T-helper 1 cell treated with Interleukin-12 subunit alpha and Interleukin-12 subunit beta and Interleukin-4 antibody, amounts not matched to agents 30 ng/mL and 1 ng/mL, for 36 hours (primary cell): ENCODE measurements around the gene SKAP1. TPM values are rescaled to one million over a fixed set of nuclear protein-coding genes. Genes with fewer than 3 reads are reported as not detected.

Experiments used
- intact Hi-C: fragments of 100-400 bp; cut with micrococcal nuclease; formaldehyde crosslinking; loops from one replicate; pipeline ENCODE4 v1.15.1; 2024
- total RNA-seq: library from RNA; stranded (reverse); gene quantifications from 2 replicates; pipeline ENCODE4 v1.2.3, GENCODE V29; 2022

SKAP1 gene
- total RNA-seq: 83.4 and 84.4 TPM in 2 replicates

- intact Hi-C loops: loop anchor here (1.0 to 5.0 kb wide), 4 partner anchors 11 to 383 kb away; partner anchors contain the start of genes HOXB4 and NFE2L1
These were observed at the start of gene SKAP1 for GRCh38 chr17:48429638-48430586. SKAP1 (minus strand) TSS chr17:48430214.

GRCh38 chr17:48479014-48479402 is 49.0 kb upstream of the SKAP1 start:
- intact Hi-C loops: no loop called here

GRCh38 chr17:48478224-48479013 is 48.4 kb upstream of the SKAP1 start:
- intact Hi-C loops: no loop called here

- intact Hi-C loops: no loop called here
These were observed 47.2 kb upstream of the SKAP1 start for GRCh38 chr17:48477221-48477620.

- intact Hi-C loops: no loop called here
These were observed 42.6 kb upstream of the SKAP1 start for GRCh38 chr17:48472411-48473281.

GRCh38 chr17:48471817-48472410 is 41.9 kb upstream of the SKAP1 start:
- intact Hi-C loops: no loop called here

- intact Hi-C loops: no loop called here
These were observed 40.5 kb upstream of the SKAP1 start for GRCh38 chr17:48470388-48471034.

GRCh38 chr17:48469227-48469626 is 39.2 kb upstream of the SKAP1 start:
- intact Hi-C loops: no loop called here

- intact Hi-C loops: no loop called here
These were observed 38.3 kb upstream of the SKAP1 start for GRCh38 chr17:48468299-48468698.

GRCh38 chr17:48465884-48466283 is 35.9 kb upstream of the SKAP1 start:
- intact Hi-C loops: no loop called here

GRCh38 chr17:48463526-48463925 is 33.5 kb upstream of the SKAP1 start:
- intact Hi-C loops: no loop called here

- intact Hi-C loops: no loop called here
These were observed 32.9 kb upstream of the SKAP1 start for GRCh38 chr17:48462946-48463345.

GRCh38 chr17:48460052-48460451 is 30.0 kb upstream of the SKAP1 start:
- intact Hi-C loops: no loop called here

- intact Hi-C loops: loop anchor here (10.0 kb wide), 1 partner anchor 376 kb away; the partner anchor contains the start of gene CALCOCO2
These were observed 29.2 kb upstream of the SKAP1 start for GRCh38 chr17:48459070-48459844.

GRCh38 chr17:48457080-48457836 is 27.2 kb upstream of the SKAP1 start:
- intact Hi-C loops: loop anchor here (1.0 to 10.0 kb wide), 5 partner anchors 30 to 378 kb away; partner anchors contain the start of gene CALCOCO2

- intact Hi-C loops: loop anchor here (10.0 kb wide), 1 partner anchor 378 kb away; the partner anchor contains the start of gene CALCOCO2
These were observed 26.6 kb upstream of the SKAP1 start for GRCh38 chr17:48456589-48456988.

GRCh38 chr17:48455791-48456190 is 25.8 kb upstream of the SKAP1 start:
- intact Hi-C loops: loop anchor here (10.0 kb wide), 1 partner anchor 379 kb away; the partner anchor contains the start of gene CALCOCO2

GRCh38 chr17:48453447-48453846 is 23.4 kb upstream of the SKAP1 start:
- intact Hi-C loops: loop anchor here (1.0 to 10.0 kb wide), 4 partner anchors 12 to 381 kb away; partner anchors contain the start of gene CALCOCO2
